GM23248 (cell line): ENCODE measurements around the gene TEX10.

Experiments
- EZH2 ChIP-seq: fragments of 200-600 bp; sonication (generic); IDR thresholded peaks from 2 replicates; pipeline ENCODE4 v1.6.1; 2018; ENCODE audit warnings: antibody characterized with exemption, mild to moderate bottlenecking; ENCODE audit not compliant: insufficient read depth, poor library complexity, severe bottlenecking
- EZH2phosphoT487 ChIP-seq: fragments of 200-600 bp; sonication (generic); IDR thresholded peaks from 2 replicates; pipeline ENCODE4 v1.6.1; 2018; ENCODE audit warnings: antibody characterized with exemption, moderate library complexity, mild to moderate bottlenecking, low read depth; ENCODE audit not compliant: insufficient read depth

DNA sequence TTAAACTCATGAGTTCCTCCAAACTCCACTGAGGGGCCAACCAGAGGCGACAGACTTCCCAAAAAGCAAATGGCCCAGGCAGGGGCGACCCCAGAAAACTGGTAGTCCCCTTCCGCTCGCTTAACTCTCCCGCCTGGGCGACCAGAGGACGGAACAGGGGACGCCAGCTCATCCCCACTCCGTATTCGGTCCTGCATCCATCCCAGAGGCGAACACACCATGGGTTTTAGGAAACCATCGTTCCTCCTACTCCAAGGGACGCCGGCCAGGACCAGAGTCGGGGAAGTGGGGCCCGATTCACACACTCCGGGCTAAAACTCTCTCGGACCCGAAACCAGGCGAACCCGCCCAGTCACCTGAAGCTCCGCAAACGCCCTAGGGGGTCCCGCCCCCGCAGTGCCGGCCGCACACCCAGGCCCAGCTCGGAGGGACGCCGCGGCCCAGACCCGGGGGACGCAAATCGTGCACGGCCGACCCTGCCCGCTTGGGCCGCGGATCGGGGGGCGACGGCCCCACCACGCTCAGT is 478 bp downstream of the TEX10 start:
- no peak for TF ChIP-seq EZH2phosphoT487
- no peak for TF ChIP-seq EZH2
